HG02798 (cell line): ENCODE results near the gene PCNX1.
"Not testable (repeated sequence)": the region's sequence is repeated elsewhere in the genome, so short reads cannot be mapped to it uniquely, and the experiment has no call there.

Experiments used
- ATAC-seq: cut with Tn5 transposase; IDR thresholded peaks from one replicate; pipeline ENCODE4 v1.9.1; 2021; ENCODE audit warnings: mild to moderate bottlenecking; ENCODE audit not compliant: unreplicated experiment, poor library complexity

PCNX1 gene

GRCh38 chr14:70907176-70907995, at the start of gene PCNX1:
PCNX1 (plus strand) TSS chr14:70907459; CDS start chr14:70907851, 392 bp downstream.
- peak; percentile 85 for ATAC-seq

- ATAC-seq = no peak
Measured at GRCh38 chr14:70857496-70857890, 49.8 kb upstream of the PCNX1 start.

- ATAC-seq = no peak
Measured at GRCh38 chr14:70858641-70859040, 48.6 kb upstream of the PCNX1 start.

- not testable (repeated sequence) for ATAC-seq
Measured at GRCh38 chr14:70866992-70867391, 40.3 kb upstream of the PCNX1 start.

- ATAC-seq = no peak
Measured at GRCh38 chr14:70871001-70871400, 36.3 kb upstream of the PCNX1 start.

GRCh38 chr14:70871863-70872677, 35.2 kb upstream of the PCNX1 start:
- peak; percentile 64 for ATAC-seq

- no peak for ATAC-seq
Measured at GRCh38 chr14:70872678-70873020, 34.6 kb upstream of the PCNX1 start.

- no peak for ATAC-seq
Measured at GRCh38 chr14:70873627-70874026, 33.6 kb upstream of the PCNX1 start.

- ATAC-seq = not testable (repeated sequence)
Measured at GRCh38 chr14:70875811-70876460, 31.3 kb upstream of the PCNX1 start.

GRCh38 chr14:70879448-70879847, 27.8 kb upstream of the PCNX1 start:
- no peak for ATAC-seq

GRCh38 chr14:70880888-70881287, 26.4 kb upstream of the PCNX1 start:
- ATAC-seq = not testable (repeated sequence)

GRCh38 chr14:70881549-70882177, 25.6 kb upstream of the PCNX1 start:
- peak; percentile 63 for ATAC-seq

GRCh38 chr14:70882776-70883492, 24.3 kb upstream of the PCNX1 start:
- ATAC-seq = no peak

GRCh38 chr14:70884595-70885342, 22.5 kb upstream of the PCNX1 start:
- ATAC-seq = no peak

GRCh38 chr14:70885343-70886022, 21.8 kb upstream of the PCNX1 start:
- ATAC-seq = no peak

- ATAC-seq = peak; percentile 62
Measured at GRCh38 chr14:70886421-70887206, 20.6 kb upstream of the PCNX1 start.

- ATAC-seq = peak; percentile 35
Measured at GRCh38 chr14:70887207-70887681, 20.0 kb upstream of the PCNX1 start.
